GM13976 (cell line): ENCODE results near the gene SUMF1.

Experiments used
- DNase-seq: peaks from one replicate; pipeline ENCODE4 v3.0.0; 2012; ENCODE audit warnings: low spot score
- CTCF ChIP-seq: IDR thresholded peaks from 2 replicates; pipeline ENCODE4 v1.5.1; 2012; ENCODE audit warnings: borderline replicate concordance, mild to moderate bottlenecking; ENCODE audit not compliant: insufficient read depth; ENCODE audit errors: extremely low read depth, missing control alignments, control extremely low read depth
- in situ Hi-C: fragments of 300-500 bp; cut with MboI; formaldehyde crosslinking; loops from one replicate; pipeline ENCODE4 v1.12.0; 2022; ENCODE audit warnings: low sequenced_read_pairs, mixed read lengths, inconsistent platforms; ENCODE audit not compliant: unreplicated experiment

Gene SUMF1

DNA sequence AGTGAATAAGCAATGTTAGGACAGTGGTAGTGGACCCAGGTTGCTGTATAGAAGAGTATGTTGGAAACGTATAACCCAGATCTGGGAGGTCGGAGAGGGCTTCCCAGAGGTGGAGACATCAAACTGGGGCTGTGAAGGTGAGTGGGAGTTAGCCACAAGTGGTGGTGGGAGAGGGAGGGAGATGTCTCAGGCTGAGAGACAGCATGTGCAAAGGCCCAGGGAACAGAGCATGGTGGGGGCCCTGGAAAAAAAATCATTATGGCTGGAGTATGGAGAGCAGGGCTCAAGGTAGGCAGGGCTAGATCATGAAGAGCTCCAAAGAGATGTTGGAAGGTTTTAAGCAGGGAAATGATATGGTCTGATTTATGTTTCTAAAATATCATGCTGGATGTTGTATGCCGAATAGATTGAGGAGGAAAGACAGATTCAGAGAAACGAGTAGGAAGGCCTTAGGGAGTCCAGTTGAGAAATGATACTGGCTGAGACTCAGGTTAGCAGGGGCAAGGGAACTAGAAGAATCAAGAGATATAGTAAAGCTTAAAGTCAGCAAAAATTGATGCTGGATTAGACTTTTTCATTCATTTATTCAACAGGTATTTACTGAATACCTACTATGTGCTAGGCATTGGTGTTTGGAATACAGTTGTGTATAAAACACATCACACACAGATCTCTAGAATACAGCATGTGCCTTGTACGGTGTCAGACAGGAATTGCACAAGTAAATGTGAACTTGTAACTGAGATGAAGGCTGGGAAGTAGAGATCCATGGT is 43.1 kb upstream of the SUMF1 start:
- TF ChIP-seq CTCF, result no peak
- DNase-seq, result no peak
- in situ Hi-C loops, result no loop called here

- DNase-seq, result no peak
- no peak for TF ChIP-seq CTCF
- in situ Hi-C loops, result no loop called here
These were observed 42.0 kb upstream of the SUMF1 start for GRCh38 chr3:4509043-4509442.

GRCh38 chr3:4508048-4508981 is 41.2 kb upstream of the SUMF1 start:
- in situ Hi-C loops, result no loop called here
- peak; percentile 29 for DNase-seq
- TF ChIP-seq CTCF, result no peak

DNA sequence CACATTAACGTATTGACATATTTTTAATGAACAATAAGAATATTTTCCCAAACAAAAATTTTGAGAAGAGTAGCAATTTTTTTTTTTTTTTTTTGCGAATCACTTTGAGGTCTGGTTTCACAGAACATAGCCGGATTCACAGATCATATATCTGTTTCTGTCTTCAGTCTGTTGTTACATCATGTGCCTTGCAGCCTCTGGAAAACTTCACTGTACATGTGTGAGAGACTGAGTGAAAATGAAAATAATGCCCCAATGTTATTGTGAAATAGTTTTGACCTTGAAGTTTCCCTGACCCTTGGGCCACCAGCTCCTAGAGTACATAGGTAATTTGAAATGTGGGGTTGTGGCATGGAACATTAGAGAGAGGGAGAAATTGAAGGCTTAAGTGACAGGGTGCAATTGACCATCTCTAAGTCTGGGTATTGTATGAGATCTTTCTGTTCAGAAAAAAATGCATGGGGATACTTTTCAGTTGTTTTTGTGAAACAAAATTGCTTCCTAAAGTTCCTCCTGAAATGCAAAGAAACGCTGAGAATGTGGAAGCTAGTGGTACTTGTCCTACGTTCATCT is 40.0 kb upstream of the SUMF1 start:
- DNase-seq, result no peak
- in situ Hi-C loops, result no loop called here
- no peak for TF ChIP-seq CTCF

DNA sequence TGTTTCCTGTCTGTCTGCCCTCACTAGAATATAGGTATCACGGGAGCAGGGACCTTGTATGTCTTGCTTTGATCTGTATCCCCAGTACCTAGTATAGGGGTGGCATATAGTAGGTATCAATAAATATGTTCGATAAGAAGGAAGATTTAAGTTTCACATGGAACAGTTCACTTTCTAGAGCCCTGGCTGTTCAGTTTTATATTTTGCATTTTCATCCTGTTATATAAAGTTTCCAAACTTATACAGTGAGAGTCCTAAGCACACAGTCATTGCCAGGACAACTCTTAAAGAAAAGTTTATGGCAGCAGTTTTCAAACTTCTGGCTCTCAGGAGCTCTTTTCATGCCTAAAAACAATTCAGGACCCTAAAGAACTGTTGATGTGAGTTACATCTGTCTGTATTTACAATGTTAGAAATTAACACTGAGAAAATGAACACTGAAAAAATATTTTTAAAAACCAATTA is 39.5 kb upstream of the SUMF1 start:
- TF ChIP-seq CTCF, result no peak
- DNase-seq, result no peak
- in situ Hi-C loops, result no loop called here
